ENCODE results near the gene TMEM92.
"Not testable (repeated sequence)": the region's sequence is repeated elsewhere in the genome, so short reads cannot be mapped to it uniquely, and the experiment has no call there.

TMEM92 gene

DNA sequence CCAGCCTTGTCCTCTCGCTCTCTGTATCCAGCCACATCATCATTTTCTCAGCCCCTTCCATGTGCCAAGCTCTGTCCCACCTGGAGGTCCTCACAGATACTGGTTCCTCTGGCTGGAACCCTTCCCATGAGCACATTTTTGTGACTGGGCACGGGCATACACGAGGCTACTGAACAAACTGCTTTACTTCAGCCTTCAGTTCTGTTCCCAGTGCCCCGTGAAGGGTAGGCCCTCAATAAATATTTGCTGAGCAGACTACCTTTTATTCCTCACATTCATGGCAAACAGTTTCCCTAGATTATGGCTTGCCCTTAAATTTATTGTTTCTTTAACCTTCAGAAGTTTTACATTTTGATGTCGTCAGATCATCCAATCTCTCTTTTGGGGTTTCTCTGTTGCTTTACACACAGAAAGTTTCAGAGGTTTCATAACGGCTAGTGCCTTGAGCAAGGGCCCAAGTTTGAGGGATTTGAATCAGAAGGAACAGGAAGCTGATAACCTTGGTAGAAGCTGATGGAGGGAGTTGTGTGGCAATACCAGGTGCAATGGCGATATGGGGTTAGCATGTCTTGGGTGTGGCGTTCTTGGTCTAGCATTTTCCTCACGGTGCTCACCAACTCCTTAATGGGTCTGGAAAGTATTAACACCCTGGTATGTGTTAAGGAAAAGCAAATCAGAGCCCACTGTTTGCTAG lies 27.8 kb downstream of the TMEM92 start:
- DNase-seq = no peak

DNA sequence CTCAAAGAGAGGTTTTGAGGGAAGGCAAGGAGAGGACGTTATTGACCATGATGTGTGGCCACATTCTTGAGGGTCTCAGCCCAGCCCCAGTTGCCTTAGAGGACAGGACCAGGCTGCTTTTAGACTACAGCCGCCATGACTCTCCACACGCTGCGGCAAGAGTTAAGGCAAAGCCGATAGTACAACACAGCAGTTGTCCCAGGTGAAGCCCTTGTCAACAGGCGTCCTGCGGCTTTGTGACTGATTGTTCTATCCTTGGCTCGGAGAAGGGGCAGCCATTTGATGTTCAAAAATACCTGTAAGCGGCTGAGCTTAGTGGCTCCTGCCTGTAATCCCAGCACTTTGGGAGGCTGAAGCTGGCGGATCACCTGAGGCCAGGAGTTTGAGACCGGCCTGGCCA lies 28.8 kb downstream of the TMEM92 start:
- DNase-seq = no peak

DNA sequence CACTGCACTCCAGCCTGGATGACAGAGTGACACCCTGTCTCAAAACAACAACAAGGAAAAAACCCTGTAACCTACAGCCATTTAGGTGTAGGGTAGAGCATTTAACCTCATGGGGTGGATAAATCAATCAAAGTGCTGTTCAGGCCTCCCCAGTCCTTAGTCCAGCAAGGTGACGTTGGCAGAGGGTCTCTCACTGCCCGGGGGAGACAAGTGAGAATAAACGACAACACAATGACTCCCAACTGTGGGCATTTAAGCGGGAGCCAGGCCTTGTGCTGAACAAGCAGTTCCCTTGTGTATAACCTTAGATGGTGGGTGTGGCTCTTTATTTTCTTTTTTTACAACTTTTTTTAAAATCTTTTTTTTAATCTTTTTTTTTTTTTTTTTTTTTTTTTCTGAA lies 29.3 kb downstream of the TMEM92 start:
- no peak for DNase-seq

DNA sequence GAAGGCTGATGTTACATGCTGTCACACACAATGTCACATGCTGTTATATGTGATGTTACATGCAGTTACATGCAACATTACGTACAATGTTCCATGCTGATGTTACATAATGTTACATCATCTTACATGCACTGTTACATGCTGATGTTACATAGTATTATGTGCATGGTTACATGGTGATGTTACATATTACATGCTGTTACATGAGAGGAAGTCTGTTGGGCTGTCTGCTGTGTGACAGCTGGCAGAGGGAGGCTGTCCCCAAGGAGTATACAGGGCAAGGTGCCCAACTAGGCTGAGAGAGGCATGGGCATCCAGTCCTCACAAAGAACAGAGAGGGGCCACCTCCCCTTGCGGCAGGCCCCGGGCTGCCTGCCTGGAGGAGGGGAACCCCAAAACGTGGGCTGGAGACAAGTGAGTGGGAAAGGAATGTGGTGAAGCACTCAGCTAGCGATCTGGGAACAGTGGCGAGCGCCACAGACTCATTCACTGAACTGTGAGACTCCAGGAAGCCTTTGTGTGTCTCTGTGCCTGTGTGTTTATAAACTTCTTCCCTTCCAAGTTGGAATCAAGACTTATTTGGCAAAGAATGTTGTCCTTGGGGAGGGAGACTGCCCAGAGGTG lies 30.6 kb downstream of the TMEM92 start:
- DNase-seq = no peak

DNA sequence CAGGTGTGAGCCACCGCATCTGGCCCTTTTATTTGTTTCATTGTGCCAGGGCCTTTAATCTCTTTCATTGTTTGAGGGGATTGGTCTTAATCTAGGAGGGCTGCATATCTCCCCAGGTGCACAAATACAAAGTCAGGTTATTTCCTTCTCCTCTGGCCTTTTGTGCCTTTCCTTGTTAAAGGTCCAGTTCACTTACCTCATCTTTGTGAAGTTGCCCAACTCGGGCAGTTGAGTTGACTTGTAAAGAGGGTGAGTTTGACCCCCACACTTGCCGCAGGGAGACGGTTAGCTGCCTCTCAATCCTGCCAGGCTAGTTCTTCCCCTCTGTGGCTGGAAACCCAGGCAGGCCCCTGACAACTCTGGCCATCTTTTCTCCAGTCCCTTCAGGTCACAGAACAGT lies 33.4 kb downstream of the TMEM92 start:
- no peak for DNase-seq

DNA sequence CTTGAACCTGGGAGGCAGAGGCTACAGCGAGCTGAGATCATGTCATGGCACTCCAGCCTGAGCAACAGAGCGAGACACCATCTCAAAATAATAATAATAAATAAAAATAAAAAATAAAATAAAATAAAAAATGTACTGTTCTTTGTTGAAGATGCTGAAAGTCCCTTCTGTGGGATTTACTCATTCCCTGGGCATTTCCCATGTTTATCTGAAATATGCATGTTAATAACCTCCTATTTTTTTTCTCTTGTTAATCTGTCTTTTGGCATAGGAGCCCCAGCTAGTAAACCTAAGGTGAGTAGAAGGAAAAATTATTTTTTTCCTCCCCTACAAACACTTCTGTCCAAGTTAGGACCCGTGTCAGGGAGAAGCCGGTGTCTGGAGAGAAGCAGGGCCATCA lies 34.4 kb downstream of the TMEM92 start:
- DNase-seq = no peak

DNA sequence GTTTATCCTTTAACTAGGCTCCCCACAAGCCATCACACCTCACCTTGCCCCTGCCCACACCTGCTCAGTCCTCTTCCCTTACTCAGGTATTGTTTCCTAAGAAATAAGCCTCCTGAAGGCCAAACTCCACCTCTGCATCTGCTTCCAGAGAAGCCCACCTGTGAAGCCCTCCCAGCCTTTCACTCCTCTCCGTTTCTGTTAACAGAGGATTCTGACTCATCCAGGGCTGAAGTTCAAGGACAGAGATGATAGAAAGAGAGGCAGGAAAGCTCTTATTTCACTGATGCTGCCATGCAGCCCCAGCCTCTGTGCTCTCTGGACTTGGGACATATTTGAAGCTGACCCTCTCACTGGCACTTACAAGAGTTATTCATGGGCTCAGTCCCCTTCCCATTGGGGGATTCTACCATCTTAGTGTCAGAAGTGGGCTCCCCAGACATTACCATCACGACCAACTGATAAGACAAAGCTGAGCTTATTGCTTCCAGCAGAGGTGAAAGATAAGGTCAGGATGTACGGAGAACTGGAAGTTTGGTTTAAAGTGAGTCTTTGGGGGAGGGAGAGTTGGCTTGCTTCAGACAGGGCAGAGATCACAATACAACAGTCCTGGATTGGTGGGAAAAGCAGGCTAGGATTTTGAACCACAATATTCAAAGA lies 36.3 kb downstream of the TMEM92 start:
- DNase-seq = no peak

DNA sequence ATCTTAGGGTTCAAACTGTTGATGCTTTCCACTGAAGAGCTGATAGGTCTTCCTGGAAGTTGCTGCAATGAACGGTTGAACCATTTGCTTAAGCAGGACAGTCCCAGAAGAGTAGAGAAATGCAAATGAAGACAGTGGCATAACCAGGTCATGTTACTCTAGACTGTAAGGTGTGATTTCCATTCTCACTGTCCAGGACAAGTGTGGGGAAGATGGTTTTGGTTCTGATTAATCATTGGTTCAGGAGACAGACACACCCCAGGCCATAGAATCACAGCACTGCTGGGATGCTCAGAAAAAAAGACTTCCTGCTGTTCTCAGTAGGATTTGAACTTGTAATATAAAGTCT lies 36.8 kb downstream of the TMEM92 start:
- no peak for DNase-seq

DNA sequence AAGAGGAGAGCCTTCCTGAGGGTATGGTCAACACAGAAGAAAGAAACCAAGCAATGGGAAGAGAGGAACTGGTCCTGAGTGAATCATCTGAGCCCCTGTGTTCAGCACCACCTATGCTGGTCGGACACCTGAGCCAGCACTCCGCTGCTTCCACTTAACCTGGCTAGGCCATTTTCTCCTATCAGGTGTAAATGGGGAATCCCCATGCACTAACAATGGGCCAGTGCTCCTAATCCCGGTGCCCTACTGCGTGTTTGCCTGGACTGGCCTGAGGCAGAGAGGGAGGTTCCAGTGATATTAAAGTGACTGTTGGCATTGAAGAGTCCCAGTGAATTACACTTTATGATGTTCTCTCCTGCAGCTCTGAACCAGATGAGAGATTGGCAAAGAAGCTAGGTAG lies 37.2 kb downstream of the TMEM92 start:
- DNase-seq = no peak

DNA sequence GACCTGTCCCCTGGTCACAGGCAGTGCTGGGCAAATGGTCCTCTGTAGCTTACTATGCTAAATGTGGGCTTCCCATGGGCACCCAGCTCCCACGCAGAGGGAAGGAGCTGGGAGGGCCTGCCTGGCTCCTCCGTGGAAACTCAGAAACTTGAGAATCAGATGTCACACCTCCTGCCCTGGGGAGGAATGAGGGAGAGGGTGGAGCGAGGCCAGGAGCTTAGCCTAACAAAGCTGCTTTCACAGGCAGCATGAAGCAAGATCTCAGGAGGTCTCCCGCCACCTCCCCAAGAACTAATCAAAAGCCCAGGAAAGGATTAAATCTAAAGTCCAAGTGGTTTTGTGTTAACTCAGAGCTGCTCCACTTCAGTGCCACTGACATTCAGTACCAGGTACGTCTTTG lies 38.0 kb downstream of the TMEM92 start:
- no peak for DNase-seq

DNA sequence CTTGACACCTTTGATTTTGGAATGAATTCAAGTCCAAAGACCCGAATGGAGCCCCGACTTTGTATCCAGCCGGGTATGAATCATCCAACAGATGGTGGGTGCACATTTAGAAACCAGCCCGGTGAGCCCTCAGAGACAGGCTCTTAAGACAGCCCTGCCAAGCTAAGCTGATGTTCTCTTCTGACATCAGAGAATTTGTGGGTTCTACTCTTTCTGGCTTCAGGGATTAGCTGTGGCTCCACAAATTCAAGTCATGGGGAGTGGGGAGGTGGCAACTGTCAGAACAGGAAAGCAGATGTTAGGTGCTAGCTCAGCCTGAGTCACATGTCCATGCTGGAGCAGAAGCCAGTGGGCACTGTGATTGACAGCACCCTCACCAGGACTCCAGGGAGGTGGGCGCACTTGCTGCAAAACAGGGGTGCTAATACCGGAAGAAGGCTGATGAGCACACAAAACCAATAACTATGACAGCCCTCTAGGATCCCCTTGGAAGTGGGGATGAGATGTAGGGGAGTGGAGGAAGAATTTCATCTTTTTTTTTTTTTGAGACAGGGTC lies 40.3 kb downstream of the TMEM92 start:
- DNase-seq = no peak

DNA sequence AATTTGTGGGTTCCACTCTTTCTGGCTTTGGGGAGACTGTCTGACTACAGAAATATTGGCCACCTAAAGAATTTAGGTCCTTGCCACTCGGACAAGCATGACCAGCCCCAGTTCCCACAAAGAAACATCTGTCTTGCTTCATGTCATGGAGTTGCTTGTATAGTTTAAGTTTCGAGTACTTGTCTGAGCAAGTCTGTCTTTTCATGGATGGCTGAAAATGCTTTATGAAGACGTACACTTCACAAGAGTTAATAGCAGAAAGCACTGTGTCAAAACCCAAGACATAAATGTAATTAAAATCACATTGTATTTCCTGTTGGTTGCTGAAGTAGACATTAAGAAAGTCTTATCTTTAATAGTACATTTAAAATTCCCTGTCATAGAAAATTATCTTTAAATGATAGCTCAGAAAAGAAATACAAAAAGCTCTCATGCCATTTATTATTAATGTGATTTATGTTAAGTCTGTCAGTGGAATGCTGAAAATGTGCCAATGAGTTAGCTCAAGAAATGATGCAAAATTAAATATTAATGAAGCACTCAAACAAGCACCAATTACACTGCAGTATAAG lies 41.8 kb downstream of the TMEM92 start:
- DNase-seq = no peak

DNA sequence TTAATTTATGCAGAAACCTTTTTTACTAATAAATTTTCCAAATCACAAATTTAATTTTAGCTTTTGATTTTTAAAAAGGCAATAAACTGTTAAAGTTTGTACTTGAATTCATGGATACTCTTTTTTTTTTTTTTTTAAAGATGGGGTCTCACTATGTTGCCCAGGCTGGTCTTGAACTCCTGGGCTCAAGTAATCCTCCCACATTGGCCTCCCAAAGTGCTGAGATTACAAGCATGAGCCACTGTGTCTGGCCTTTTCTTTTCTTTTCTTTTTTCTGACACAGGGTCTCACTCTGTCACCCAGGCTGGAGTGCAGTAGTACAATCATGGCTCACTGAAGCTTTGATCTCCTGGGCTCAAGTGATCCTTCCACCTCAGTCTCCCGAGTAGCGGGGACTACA lies 42.4 kb downstream of the TMEM92 start:
- DNase-seq = not testable (repeated sequence)

DNA sequence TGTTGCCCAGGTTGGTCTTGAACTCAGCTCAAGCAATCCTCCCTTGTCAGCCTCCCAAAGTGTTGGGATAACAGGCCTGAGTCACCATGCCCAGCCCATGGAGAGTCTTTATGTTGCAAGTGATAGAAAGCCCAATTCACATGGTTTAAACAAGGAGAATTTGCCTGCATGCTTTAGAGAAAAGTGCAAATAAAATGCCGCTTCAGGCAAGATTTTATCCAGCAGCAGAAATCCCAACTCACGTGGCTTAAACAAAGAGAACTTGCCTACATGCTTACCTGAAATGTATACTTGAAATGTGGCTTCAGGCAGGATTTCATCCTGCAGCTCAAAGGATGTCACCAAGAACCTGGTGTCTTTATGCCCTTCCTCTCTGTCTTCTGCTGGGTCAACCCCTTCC lies 42.9 kb downstream of the TMEM92 start:
- no peak for DNase-seq

DNA sequence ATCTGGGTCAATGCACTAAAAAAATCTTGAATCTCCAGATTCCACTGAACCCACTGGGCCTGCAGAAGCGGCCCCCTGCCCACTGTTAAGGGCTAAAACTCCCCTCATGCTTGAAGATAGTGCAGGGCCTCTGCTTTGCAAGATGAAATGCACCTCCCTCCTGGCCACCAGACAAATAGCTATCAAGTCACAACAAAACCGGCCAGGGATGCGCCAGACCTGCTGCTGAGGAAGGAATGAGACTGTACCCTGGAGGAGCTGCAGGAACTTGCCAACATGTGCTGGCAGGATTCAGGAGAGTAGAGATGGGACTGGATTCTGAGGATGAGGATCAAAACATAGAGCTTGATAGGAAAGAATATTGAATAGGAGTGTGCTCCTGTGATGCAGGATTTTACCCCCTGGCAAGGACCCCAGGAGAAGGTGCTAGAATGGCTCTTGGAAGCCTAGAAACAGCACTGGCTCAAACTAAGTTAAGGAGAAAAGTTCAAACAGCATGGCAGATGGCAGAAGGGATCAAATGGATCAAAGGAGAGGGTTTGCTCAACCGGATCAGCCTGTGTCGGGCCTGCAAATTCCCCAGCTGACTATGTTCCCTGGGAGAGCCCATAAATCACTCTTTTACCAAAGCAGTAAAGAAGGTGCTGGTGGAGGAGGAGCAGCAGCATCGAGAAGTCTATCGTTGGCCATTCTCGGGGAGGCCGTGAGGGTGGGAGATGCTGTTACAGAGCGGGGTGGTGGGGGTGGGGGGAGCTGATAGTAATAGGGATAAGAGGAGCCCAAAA lies 44.4 kb downstream of the TMEM92 start:
- DNase-seq = no peak

DNA sequence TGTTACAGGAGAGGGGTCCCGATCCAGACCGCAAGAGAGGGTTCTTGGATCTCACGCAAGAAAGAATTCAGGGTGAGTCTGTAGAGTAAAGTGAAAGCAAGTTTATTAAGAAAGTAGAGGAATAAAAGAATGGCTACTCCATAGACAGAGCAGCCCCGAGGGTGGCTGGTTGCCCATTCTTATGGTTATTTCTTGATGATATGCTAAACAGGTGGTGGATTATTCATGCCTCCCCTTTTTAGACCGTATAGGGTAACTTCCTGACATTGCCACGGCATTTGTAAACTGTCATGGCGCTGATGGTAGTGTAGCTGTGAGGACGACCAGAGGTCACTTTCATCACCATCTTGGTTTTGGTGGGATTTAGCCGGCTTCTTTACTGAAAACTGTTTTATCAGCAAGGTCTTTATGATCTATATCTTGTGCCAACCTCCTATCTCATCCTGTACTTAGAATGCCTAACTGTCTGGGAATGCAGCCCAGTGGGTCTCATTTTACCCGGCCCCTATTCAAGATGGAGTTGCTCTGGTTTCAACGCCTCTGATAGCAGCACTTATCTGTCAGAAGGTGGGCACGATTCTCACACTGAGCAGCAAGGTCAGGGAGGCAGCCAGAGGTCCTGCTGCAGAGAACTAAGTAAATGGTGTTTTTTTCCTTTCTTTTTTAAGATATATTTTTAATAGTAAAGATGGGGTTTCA lies 45.2 kb downstream of the TMEM92 start:
- no peak for DNase-seq

DNA sequence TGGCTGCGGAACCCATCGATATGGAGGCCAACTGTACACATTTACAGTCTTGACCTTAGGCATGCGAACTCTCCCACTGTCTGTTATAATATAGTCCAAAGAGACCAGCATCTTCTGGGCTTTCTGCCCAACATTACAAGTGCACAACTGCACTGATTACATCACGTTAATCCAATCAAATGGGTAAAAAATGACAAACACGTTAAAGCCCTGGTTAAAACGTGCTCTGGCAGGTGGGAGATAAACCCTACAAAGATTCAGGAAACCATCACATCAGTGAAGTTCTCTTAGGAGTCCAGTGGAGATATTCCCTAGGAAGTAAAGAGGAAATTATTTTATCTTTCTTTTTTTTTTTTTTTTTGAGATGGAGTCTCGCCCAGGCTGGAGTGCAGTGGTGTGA lies 48.0 kb downstream of the TMEM92 start:
- no peak for DNase-seq

DNA sequence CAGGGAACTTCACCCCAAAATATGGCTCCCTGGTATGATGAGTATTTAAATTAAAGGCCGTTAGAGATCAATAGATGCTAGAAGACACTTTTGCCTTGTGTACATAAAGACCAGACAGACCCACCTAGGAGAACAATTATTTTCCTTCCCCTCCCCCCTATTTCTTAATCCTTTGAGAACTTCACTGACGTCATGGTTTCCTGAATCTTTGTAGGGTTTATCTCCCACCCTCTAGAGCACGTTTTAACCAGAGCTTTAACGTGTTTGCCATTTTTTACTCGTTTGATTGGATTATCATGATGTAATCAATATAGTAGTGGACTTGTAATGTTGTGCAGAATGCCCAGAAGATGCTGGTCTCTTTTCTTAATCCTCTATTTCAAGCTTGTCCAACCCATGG lies 48.8 kb downstream of the TMEM92 start:
- DNase-seq = no peak

DNA sequence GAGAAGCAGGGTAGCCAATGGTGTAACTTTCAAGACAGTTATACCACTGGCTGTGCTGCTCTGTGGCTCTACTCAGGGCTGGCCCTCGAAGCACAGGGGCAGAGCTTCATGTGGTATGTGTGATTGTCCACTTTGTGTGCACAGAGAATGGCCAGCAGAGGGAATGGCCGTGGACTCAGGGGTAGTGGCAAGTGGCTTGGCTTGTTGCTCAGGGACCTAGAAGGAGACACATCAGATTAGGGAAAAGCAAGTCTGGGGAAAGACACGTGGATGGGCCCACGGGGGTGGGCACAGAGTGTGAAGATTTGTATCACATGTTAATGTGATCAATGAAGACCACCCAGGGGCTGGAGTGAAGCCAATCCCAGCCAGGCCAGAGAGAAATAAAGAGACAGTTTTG lies 51.6 kb downstream of the TMEM92 start:
- no peak for DNase-seq

DNA sequence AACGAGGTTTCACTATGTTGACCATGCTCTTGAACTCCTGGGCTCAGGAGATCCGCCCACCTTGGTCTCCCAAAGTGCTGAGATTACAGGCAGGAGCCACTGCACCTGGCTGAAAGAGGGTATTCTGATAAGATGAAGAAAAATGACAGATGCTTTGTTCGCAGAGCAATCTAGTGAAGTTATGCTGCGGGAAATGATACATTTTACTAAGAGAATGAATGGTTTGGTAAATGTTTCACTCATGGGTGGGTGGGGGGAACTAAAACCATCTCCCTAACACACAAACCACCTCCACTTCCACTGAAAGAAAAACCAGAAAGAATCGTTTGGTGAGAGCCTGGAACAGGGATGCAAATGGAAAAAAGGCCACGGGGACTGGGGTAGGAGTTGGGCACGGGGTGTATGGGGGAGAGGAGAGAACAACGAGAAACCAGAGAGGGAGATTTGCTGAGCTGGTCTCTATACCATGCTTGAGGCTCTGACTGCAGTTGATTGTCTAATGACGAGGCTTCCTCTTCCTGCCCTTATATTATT lies 52.6 kb downstream of the TMEM92 start:
- no peak for DNase-seq

DNA sequence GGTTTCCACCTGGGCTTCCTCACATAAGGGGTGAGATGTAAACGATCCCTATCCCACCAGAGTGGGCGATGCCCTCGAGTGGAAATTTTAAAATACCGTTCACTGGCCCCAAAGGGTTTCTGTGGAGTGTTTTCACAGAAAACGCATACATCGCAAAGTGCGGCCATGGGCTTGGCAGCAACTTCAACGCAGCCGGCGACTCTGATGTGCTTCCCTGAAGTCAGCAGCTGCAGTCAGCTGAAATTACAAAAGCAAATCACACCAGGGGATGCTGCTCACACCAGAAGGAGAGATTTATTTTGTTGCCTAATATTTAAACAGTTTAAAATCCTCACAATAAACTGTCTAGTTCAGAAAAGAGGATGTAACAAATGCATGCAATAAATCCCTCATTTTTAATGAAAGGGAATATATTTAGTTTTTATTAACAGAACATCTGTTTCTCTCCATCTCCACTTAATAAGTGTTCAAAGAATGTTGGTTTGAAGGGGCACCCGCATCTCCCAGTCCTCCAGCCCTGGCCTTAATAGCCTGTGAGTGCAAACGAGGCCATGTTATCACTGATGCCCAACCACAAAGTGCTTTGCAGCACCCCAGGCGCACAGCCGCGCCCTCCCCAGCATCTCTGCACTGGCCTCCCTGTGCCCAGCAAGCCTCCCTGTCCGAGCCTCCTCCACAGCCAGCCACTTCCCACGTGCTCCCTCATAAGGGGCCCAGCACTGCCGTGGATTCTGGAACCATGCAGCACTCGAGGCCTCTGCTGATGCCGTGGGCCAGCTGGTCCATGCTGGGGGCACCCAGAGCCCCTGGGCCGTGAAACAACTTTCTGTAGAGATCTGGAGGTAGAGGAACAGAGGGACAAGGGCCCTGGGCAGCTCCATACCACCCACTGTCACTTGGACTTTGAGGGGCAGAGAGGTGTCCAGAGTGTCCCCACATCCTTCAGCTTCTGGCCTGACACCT lies 54.4 kb downstream of the TMEM92 start:
- no peak for DNase-seq
